T-helper 1 cell treated with Interleukin-12 subunit alpha and Interleukin-12 subunit beta and Interleukin-4 antibody, amounts not matched to agents 30 ng/mL and 1 ng/mL, for 36 hours (primary cell): ENCODE measurements around the gene ZNF292. TPM values are rescaled to one million over a fixed set of nuclear protein-coding genes. Genes with fewer than 3 reads are reported as not detected.
"Not testable (repeated sequence)": the region's sequence is repeated elsewhere in the genome, so short reads cannot be mapped to it uniquely, and the experiment has no call there.

ENCODE experiments used
- intact Hi-C: fragments of 100-400 bp; cut with micrococcal nuclease; formaldehyde crosslinking; loops from one replicate; pipeline ENCODE4 v1.15.1; 2024
- total RNA-seq: library from RNA; stranded (reverse); gene quantifications from 2 replicates; pipeline ENCODE4 v1.2.3, GENCODE V29; 2022

ZNF292 gene
- total RNA-seq, 1 donor from 2014 or later: 54.9 TPM

DNA sequence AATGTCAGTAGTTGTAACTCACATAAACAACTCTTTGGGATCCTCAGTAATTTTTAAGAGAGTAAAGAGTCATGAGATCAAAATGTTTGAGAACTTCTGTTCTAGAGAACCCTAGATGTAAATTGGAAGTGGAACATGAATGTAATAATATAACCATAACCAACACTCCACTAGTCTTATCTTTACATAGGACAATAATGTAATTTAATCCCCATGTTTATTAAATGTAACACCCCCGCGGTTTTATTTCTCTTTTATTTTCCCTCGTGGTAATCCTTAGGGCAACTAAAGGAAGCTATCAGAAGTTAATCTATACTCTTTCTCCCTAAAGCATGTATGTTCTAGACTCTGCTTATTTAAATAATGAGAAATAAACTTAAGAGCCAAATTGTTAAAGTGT, 54.4 kb downstream of the ZNF292 start:
- intact Hi-C loops: no loop called here

DNA sequence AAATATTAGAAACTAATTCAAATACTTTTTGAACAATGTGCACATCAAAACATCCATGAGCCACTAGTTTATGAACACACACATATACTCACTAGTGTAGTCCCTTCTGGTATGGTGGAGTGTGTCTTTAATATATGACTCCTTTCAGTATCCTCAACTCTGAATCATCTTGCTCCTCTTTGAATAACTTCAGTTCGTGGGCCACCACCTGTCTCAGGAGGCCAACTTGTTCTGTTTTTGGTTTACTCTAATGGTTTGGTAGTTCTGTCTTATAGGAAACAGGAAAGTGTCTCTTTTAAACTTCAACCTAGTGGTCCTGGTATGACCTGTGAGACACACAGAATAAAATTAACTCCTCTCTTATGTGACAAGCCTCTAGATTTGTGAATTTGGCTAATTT, 55.6 kb downstream of the ZNF292 start:
- intact Hi-C loops: no loop called here

DNA sequence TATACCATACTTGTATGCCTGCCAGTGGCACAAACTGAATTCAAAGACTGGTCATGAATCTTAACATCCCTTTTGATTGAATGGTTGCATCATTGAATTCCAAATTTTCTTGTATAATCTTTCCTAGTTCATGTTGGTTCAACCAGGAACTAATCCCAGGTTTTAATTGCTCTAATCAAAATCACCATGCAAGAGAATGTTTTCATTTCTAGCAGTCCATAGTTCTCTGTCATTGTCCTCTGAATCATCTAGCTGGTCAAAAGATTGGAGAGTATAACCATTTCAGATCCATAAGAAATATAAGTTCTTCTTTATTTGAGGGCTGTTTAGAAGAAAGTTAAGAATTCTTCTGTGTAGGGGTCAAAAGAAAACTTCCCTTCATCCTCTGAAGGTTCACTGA, 57.2 kb downstream of the ZNF292 start:
- intact Hi-C loops: no loop called here

DNA sequence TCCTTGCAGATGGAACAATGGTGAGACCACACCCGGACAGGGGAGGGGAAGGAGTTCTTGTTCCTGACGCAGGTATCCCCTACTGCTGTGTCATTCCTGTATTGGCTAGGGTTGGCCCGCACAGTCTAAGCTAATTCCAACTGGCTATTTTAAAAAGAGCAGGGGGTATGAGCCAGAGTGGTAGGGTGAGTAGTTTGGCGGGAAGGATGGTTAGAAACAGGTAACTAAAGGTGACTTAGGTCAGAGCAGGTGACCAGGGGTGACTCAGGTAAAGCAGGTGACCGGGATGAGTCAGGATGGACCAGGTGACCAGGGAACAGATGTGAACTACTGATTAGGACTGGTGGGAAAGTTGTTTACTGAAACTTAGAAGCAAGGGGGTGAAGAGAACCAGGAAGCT, 58.0 kb downstream of the ZNF292 start:
- intact Hi-C loops: no loop called here

DNA sequence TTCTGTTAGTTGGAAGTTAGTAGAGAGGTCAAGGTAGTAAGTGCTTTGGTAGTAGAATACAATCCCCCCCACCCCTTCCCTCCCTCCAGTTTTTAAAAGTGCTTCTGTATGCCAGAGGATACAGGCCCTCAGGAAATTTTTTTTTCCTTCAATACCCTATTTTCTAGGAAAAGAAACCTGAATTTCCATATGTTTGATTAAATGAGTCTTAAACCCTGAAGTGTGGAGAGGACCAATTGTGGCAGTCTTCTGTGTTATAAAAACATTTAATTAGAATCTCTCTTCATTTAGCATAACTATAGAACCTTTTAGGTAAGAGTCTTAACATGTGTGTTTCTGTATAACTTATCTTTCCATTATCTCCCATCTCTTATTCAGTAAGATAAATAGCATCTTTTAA, 59.5 kb downstream of the ZNF292 start:
- intact Hi-C loops: no loop called here

DNA sequence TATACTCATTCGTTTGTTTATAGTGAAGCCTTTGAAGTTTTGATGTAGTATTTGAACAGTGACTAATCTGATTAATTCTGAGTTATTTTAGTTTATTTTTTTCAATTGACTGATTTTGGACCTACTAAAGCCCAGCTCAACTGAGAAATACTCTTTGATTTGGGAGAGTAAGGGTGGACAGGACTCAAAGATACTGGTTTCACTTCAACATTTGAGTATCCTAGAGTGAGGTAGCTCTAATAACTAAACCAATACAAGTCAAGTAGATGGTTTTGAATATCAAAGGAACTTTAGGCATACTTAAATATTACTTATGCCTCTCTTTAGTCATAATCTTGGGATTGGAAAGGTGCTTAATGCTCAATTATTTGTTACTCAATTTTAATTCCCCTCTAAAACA, 65.6 kb downstream of the ZNF292 start:
- intact Hi-C loops: no loop called here

DNA sequence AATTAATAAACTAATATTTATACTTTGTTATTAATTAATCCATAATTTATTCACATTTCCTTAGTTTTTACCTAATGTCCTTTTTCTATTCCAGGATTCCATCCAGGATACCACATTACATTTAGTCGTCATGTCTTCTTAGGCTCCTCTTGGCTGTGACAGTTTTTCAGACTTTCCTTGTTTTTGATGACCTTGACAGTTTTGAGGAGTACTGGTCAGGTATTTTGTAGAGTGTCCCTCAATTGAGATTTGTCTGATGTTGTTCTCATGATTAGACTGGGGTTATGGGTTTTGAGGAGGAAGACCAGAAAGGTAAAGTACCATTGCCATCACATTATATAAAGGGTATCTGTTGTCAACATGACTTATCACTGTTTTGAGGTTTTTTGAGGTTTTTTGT, 67.3 kb downstream of the ZNF292 start:
- intact Hi-C loops: no loop called here

DNA sequence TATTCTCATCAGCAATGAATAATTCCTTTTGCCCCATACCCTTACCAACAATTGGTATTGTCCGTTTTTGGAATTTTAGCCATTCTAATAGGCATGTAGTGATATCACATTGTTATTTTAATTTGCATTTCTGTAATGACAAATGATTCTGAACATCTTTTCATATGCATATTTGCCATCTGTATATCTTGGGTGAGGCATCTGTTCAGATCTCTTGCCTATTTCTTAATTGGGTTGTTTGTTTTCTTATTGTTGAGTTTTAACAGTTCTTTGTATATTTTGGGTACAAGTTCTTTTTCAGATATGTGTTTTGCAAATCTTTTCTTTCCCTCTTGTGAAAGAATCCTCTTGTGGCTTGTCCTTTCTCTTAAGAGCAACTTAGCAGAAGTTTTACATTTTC, 69.6 kb downstream of the ZNF292 start:
- intact Hi-C loops: no loop called here

DNA sequence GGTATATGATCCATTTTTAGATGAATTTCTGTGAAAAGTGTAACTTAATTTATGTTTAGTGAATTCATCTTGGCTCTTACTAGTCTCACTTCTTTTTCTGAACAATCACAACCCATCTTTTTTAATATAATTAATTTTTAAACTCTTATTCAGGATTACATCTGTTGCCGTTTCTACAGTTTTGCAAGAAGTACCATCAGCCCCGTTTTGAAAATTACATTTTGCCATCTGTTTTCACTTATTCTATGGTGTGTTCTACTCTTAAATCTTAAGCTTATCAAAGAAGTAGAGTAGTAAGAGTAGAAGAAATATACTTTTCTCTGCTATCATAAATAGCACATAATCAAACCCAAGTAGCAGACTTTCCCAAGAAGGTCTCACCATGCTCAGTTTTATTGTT, 70.1 kb downstream of the ZNF292 start:
- intact Hi-C loops: no loop called here

DNA sequence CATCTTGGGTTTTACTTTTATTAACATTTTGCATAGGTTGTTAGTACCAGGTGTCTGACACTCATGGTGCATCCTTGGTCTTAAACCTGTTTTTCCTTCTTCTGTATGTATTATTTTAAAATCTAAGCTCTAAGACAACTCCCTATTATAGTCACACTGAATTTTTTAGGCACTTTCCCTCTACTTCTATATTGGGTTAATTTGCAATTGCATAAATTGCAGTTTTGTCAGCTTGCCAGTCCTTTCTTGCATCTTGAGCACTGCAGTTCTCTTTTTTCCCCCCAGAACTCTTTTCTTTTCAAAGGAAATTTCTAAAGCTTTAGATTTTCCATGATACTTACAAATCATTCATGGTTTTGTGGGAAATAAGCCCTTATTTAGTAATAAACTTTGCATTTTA, 70.6 kb downstream of the ZNF292 start:
- intact Hi-C loops: no loop called here

DNA sequence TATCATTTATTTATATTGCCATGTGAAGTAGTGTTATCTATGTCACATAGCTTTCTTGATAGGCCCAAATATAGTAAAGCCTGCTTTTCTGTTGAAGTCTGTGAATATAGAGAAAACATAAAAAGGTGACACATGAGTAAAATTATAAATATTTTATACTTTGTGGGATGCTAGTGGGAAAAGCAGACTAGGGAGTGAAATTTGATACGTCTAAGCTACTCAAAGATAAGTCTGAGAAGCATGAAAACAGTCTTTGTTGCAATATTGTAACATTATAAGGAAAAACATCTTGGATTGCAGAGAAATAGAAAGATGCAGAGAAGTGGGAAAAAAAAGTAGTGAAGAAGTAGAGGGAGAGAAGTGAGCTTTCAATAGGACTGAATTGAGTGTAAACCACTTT, 75.4 kb downstream of the ZNF292 start:
- intact Hi-C loops: no loop called here

DNA sequence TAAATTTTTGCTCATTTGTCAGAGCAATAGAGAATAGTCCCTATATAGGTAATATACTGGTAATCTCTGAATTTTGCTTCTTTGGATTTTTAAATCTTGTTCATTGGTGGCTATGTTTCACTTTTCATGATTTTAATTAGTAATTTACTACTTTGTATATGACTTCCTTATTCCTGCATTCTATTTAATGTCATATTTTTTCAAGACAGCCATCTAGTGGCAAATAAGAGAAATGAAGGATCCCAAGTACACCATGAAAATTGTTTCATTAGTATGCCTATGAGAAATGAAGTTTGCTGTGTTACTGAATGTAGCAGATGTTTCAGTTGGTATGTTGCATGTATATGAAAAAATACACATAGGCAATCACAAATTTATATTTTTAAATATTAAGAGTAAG, 82.4 kb downstream of the ZNF292 start:
- intact Hi-C loops: loop anchor here (1.0 to 2.0 kb wide), 4 partner anchors 83 to 172 kb away; partner anchors contain the start of genes SMIM8 and ZNF292

DNA sequence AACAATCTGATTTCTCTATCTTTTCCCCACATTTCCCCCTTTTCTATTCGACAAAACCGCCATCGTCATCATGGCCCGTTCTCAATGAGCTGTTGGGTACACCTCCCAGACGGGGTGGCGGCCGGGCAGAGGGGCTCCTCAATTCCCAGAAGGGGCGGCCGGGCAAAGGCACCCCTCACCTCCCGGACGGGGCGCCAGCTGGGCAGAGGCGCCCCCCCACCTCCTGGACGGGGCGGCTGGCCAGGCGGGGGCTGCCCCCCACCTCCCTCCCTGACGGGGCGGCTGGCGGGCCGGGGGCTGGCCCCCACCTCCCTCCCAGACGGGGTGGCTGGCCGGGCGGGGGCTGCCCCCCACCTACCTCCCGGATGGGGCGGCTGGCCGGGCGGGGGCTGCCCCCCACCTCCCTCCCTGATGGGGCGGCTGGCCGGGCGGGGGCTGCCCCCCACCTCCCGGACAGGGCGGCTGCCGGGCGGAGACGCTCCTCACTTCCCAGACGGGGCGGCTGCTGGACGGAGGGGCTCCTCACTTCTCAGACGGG, 83.8 kb downstream of the ZNF292 start:
- intact Hi-C loops: not testable (repeated sequence)

DNA sequence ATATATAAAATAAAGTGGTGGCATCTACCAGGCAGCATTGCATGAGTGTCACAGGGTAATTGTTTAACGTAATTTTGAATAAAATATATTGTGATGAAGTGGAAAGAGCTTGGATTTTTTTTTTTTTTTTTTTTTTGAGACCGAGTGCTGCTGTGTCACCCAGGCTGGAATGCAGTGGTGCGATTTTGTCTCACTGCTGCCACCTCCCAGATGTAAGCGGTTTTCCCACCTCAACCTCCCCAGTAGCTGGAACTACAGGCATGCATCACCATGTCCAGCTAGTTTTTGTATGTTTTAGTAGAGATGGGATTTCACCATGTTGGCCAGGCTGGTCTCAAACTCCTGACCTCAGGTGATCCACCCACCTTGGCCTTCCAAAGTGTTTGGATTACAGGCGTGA, 85.9 kb downstream of the ZNF292 start:
- intact Hi-C loops: no loop called here

DNA sequence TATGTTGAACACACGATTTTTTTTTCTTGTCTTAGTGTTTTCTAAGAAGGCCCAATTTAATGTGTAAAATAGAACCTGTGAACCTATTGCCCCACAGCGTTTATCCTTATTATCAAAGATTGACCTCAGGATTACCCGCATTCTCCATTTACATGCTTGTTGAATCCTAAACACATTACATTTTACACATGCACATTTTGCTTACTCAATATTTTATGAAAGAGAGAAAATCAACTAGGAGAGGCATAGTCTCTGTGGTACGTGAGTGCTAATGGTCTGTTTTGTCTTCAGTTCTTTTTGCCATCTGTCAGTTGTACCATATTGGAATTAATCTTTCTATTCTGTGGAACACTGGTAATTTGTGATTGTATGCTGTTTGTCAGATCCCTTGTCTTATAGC, 86.9 kb downstream of the ZNF292 start:
- intact Hi-C loops: no loop called here

DNA sequence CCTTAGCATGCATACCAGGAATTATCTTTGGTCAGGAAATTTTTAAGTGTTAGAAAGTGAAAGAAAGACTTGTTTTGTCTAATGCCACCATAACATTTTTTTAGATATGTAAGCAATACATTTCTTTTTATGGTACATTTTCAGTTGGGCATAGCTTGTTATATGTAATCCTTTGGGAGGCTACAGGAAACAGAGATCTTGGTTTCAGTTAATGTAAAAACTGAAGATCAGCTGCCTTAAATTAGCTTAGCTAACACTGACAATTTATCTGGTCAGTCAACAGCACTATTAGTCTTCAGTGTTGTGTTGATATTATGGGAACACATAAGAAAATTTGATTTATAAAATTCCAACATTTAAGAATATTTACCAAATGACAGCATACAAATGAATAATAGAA, 88.4 kb downstream of the ZNF292 start:
- intact Hi-C loops: no loop called here

DNA sequence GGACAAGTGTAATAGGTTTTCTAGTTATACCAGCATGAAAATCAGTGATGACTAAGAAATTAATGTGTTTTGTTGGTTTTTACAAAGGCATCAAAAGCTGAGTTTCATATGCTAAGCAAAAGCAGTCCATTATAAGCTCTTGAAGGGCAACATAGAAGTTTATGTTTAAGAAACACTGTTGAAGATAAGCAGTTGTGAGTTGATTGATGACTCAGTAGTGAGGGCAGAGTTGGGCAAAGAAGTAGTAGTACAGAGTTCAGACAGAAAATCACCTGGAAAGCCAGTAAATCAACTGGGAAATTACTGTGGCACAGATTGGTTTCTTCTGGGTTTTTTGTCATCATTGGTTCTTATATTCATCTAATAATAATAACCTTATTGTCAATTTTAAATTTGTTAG, 89.0 kb downstream of the ZNF292 start:
- intact Hi-C loops: no loop called here

DNA sequence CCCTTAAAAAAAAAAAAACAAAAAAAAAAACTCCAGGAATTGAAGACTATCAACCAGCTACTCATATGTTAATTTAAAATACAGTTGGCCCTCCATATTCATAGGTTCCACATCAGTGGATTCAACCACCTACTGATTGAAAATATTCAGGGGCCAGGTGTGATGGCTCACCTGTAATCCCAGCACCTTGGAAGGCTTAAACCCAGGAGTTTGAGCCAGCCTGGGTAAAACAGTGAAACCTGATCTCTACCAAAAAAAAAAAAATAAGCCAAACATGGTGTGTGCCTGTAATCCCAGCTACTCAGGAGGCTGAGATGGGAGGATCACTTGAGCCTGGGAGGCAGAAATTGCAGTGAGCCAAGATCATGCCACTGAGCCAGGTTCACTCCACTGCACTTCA, 94.7 kb downstream of the ZNF292 start:
- intact Hi-C loops: no loop called here

DNA sequence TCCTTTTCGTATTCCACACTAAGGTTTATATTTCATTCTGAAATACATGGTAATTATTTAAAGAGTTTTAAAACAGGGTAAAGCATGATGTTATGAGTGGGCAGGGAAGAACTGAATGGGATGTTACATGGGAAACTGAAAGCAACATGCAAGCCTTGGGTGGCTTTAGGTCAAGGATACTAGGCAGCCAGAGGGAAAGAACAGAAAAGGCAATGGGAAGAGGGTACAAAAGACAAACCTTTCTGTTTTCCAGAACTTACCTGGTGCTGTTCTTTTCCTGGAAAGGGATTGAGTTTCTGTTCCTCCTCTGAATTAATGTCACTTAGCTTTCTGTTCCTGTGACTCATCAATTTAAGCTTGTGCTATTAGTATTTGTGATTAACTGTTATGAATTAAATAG, 95.9 kb downstream of the ZNF292 start:
- intact Hi-C loops: no loop called here

DNA sequence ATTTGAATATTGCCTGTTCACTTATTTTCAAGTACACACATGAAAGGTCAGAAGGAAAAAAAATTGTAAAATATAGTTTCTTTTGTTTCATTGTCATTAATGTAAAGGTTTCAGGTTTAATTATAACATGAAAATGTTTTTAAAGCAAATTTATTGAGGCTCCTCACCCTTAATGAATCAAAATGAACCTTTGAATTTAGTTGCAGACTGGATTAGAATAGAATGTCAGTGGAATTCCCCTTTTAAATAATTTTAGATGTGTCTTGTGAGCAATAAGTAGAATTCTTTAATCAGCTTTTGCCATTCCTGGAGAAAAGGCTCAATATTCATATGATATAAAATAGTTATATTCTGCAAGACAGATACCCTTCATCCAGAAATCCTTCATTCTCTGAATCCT, 96.4 kb downstream of the ZNF292 start:
- intact Hi-C loops: no loop called here

DNA sequence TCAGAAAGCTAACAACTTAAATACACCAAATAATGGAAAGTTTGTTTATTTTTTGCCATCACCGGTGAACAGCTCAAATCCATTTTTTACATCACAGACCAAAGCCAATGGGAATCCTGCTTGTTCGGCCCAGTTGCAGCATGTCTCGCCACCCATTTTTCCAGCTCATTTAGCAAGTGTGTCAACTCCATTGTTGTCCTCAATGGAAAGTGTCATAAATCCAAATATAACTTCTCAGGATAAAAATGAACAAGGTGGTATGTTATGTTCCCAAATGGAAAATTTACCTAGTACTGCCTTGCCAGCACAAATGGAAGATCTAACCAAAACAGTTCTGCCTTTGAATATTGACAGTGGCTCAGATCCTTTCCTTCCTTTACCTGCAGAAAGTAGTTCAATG, 101.7 kb downstream of the ZNF292 start:
- intact Hi-C loops: no loop called here

DNA sequence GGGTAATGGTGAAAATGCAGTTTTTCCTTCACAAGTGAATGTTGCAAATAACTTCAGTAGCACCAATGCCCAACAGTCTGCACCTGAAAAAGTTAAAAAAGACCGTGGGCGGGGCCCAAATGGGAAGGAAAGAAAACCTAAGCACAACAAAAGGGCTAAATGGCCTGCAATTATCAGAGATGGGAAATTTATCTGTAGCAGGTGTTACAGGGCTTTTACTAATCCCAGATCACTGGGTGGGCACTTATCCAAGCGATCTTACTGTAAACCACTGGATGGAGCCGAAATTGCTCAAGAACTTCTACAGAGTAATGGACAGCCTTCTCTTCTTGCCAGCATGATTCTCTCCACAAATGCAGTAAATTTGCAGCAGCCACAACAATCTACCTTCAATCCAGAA, 102.2 kb downstream of the ZNF292 start:
- intact Hi-C loops: no loop called here

DNA sequence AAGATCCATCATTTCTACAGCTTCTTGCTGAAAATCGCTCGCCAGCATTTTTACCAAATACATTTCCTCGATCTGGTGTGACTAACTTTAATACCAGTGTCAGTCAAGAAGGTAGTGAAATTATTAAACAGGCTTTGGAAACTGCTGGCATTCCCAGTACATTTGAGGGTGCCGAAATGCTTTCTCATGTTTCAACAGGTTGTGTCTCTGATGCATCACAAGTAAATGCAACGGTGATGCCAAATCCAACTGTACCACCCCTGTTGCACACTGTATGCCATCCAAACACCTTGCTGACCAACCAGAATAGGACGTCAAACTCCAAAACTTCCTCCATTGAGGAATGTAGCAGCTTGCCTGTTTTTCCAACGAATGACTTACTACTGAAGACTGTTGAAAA, 102.6 kb downstream of the ZNF292 start:
- intact Hi-C loops: no loop called here

DNA sequence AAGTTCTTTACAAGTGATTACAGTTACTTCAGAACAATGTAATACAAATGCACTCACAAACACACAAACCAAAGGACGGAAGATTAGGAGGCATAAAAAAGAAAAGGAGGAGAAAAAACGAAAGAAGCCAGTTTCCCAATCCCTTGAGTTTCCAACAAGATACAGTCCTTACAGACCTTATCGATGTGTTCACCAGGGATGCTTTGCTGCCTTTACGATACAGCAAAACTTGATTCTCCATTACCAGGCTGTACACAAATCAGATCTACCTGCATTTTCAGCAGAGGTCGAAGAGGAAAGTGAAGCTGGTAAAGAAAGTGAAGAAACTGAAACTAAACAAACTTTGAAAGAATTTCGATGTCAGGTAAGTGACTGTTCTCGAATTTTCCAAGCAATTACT, 104.4 kb downstream of the ZNF292 start:
- intact Hi-C loops: no loop called here
